Astrocyte (in vitro differentiated cells and primary cell): ENCODE data around the gene DENND2A. TPM values are rescaled to one million over a fixed set of nuclear protein-coding genes. Genes with fewer than 3 reads are reported as not detected.

Source experiments
- DNase-seq: peaks from one replicate; pipeline ENCODE4 v3.0.0-alpha.2; 2010; ENCODE audit warnings: low read depth
- FAIRE-seq: peaks from 2 replicates; lab custom pipeline; 2011; peaks lifted over from hg19 to GRCh38; lab: Jason Lieb, UNC
- H2AFZ ChIP-seq: 2 replicates; pipeline ENCODE4 v1.6.0; 2012; ENCODE audit warnings: low read depth, low read length, inconsistent platforms
- H3K27ac ChIP-seq: 2 replicates; pipeline ENCODE4 v1.5.1; 2011; ENCODE audit warnings: low read depth, low read length, inconsistent platforms
- H3K27me3 ChIP-seq: 2 replicates; pipeline ENCODE4 v1.6.0; 2011; ENCODE audit warnings: low read length, inconsistent platforms; ENCODE audit not compliant: insufficient read depth
- H3K36me3 ChIP-seq: 2 replicates; pipeline ENCODE4 v1.5.1; 2011; ENCODE audit warnings: low read length, inconsistent platforms; ENCODE audit not compliant: insufficient read depth
- H3K4me1 ChIP-seq: 2 replicates; pipeline ENCODE4 v1.5.1; 2011; ENCODE audit warnings: low read length, inconsistent platforms; ENCODE audit not compliant: insufficient read depth
- H3K4me2 ChIP-seq: 2 replicates; pipeline ENCODE4 v1.6.0; 2012; ENCODE audit warnings: low read length, inconsistent platforms
- H3K4me3 ChIP-seq: 2 replicates; pipeline ENCODE4 v1.5.1; 2011; ENCODE audit warnings: low read depth, mild to moderate bottlenecking, low read length, inconsistent platforms; ENCODE audit not compliant: insufficient read depth
- H3K79me2 ChIP-seq: 2 replicates; pipeline ENCODE4 v1.6.0; 2012; ENCODE audit warnings: mild to moderate bottlenecking, low read length, inconsistent platforms; ENCODE audit not compliant: insufficient read depth
- H3K9ac ChIP-seq: 2 replicates; pipeline ENCODE4 v1.6.0; 2012; ENCODE audit warnings: mild to moderate bottlenecking, low read length, inconsistent platforms
- H3K9me3 ChIP-seq: 2 replicates; pipeline ENCODE4 v1.5.1; 2012; ENCODE audit warnings: low read depth, mild to moderate bottlenecking, low read length, inconsistent platforms; ENCODE audit not compliant: insufficient read depth
- H4K20me1 ChIP-seq: 2 replicates; pipeline ENCODE4 v1.6.0; 2012; ENCODE audit warnings: low read length, inconsistent platforms; ENCODE audit not compliant: insufficient read depth
- H3K27ac Mint-ChIP-seq: one replicate; pipeline ENCODE4 v1.8.0; 2021; ENCODE audit warnings: mild to moderate bottlenecking, mixed read lengths; ENCODE audit not compliant: unreplicated experiment
- H3K27me3 Mint-ChIP-seq: one replicate; pipeline ENCODE4 v1.8.0; 2021; ENCODE audit warnings: low read depth, mixed read lengths; ENCODE audit not compliant: unreplicated experiment
- H3K36me3 Mint-ChIP-seq: one replicate; pipeline ENCODE4 v1.8.0; 2021; ENCODE audit warnings: low read depth, mixed read lengths; ENCODE audit not compliant: unreplicated experiment
- H3K4me1 Mint-ChIP-seq: one replicate; pipeline ENCODE4 v1.8.0; 2021; ENCODE audit warnings: low read depth, mixed read lengths; ENCODE audit not compliant: unreplicated experiment
- H3K4me3 Mint-ChIP-seq: one replicate; pipeline ENCODE4 v1.8.0; 2021; ENCODE audit warnings: mild to moderate bottlenecking, moderate library complexity, mixed read lengths; ENCODE audit not compliant: unreplicated experiment
- H3K9me3 Mint-ChIP-seq: one replicate; pipeline ENCODE4 v1.8.0; 2021; ENCODE audit warnings: mild to moderate bottlenecking, mixed read lengths; ENCODE audit not compliant: unreplicated experiment
- EZH2 ChIP-seq: IDR thresholded peaks from 2 replicates; pipeline ENCODE4 v1.6.1; 2012; ENCODE audit warnings: mild to moderate bottlenecking, low read length, inconsistent platforms; ENCODE audit not compliant: insufficient read depth
- total RNA-seq: library from RNA; stranded (reverse); gene quantifications from 2 replicates; pipeline ENCODE4 v1.2.1, GENCODE V29; 2021
- TF ChIP-seq, protein P1 (sequence below): IDR thresholded peaks from 2 replicates; pipeline ENCODE4 v1.5.1; 2011; ENCODE audit warnings: low read depth, mild to moderate bottlenecking, inconsistent platforms, low read length, moderate library complexity; ENCODE audit not compliant: insufficient read depth

Gene DENND2A
- total RNA-seq, 1 donor from 2014 or later, result 42.1 TPM

- Mint-ChIP-seq H3K27me3 (peaks cover 15% of the 10 kb centered on the region), H3K36me3 (no peaks in the 10 kb centered on the region), H3K4me1 (peaks cover 6% of the 10 kb centered on the region), H3K9me3 (peaks cover 1% of the 10 kb centered on the region), H3K27ac (no peak overlapping the region), H3K4me3 (no peak overlapping the region)
- no peak overlapping the region for H3K4me2 ChIP-seq
- H2AFZ ChIP-seq, result no peak overlapping the region
- DNase-seq, result no peak
- H3K36me3 ChIP-seq, result no peaks in the 10 kb centered on the region
- no peak for TF ChIP-seq EZH2
- TF ChIP-seq, protein P1, sequence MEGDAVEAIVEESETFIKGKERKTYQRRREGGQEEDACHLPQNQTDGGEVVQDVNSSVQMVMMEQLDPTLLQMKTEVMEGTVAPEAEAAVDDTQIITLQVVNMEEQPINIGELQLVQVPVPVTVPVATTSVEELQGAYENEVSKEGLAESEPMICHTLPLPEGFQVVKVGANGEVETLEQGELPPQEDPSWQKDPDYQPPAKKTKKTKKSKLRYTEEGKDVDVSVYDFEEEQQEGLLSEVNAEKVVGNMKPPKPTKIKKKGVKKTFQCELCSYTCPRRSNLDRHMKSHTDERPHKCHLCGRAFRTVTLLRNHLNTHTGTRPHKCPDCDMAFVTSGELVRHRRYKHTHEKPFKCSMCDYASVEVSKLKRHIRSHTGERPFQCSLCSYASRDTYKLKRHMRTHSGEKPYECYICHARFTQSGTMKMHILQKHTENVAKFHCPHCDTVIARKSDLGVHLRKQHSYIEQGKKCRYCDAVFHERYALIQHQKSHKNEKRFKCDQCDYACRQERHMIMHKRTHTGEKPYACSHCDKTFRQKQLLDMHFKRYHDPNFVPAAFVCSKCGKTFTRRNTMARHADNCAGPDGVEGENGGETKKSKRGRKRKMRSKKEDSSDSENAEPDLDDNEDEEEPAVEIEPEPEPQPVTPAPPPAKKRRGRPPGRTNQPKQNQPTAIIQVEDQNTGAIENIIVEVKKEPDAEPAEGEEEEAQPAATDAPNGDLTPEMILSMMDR, result no peak
- H3K27ac ChIP-seq, result no peak overlapping the region
- H3K79me2 ChIP-seq, result no peaks in the 10 kb centered on the region
- H4K20me1 ChIP-seq, result no peaks in the 10 kb centered on the region
- H3K27me3 ChIP-seq, result peaks cover 4% of the 10 kb centered on the region
- H3K4me3 ChIP-seq, result no peak overlapping the region
- FAIRE-seq, result no peak
- no peak overlapping the region for H3K9ac ChIP-seq
- no peaks in the 10 kb centered on the region for H3K4me1 ChIP-seq
- H3K9me3 ChIP-seq, result no peaks in the 10 kb centered on the region
Measured at GRCh38 chr7:140661124-140661523, 20.5 kb upstream of the DENND2A start.

GRCh38 chr7:140659856-140660255 is 19.2 kb upstream of the DENND2A start:
- no peaks in the 10 kb centered on the region for H3K79me2 ChIP-seq
- peak; percentile 12 for DNase-seq
- TF ChIP-seq, protein P1, result no peak
- no peak for TF ChIP-seq EZH2
- H3K9ac ChIP-seq, result no peak overlapping the region
- no peak overlapping the region for H2AFZ ChIP-seq
- H3K27ac Mint-ChIP-seq, result no peak overlapping the region
- FAIRE-seq, result no peak
- H3K36me3 Mint-ChIP-seq, result no peaks in the 10 kb centered on the region
- H3K9me3 Mint-ChIP-seq, result peaks cover 1% of the 10 kb centered on the region
- no peak overlapping the region for H3K4me3 ChIP-seq
- H3K27me3 Mint-ChIP-seq, result peaks cover 18% of the 10 kb centered on the region
- H3K27ac ChIP-seq, result no peak overlapping the region
- H3K36me3 ChIP-seq, result no peaks in the 10 kb centered on the region
- no peaks in the 10 kb centered on the region for H4K20me1 ChIP-seq
- H3K4me1 Mint-ChIP-seq, result peaks cover 12% of the 10 kb centered on the region
- no peak overlapping the region for H3K4me3 Mint-ChIP-seq
- H3K27me3 ChIP-seq, result peaks cover 4% of the 10 kb centered on the region
- no peak overlapping the region for H3K4me2 ChIP-seq
- H3K4me1 ChIP-seq, result no peaks in the 10 kb centered on the region
- H3K9me3 ChIP-seq, result no peaks in the 10 kb centered on the region

DNA sequence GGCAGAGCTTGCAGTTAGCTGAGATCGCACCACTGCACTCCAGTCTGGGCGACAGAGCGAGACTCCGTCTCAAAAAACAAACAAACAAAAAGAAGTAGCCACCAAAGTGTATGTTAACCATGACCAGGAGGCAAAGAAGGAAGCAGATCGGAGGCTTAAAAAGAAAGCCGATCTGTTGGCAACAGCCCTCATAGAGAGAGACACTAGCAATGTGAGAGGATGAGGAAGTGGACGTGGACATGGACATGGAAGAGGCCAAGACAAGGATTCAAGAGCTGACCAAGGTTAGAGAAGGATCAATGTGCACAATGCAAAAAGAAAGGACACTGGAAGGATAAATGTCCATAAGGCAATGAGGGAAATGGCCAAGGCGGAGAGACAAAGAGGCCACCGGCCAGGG is 17.3 kb upstream of the DENND2A start:
- H3K36me3 Mint-ChIP-seq, result no peaks in the 10 kb centered on the region
- H4K20me1 ChIP-seq, result no peaks in the 10 kb centered on the region
- H3K9me3 Mint-ChIP-seq, result peaks cover 1% of the 10 kb centered on the region
- H3K27me3 Mint-ChIP-seq, result peaks cover 15% of the 10 kb centered on the region
- no peaks in the 10 kb centered on the region for H3K4me1 ChIP-seq
- no peak overlapping the region for H3K4me2 ChIP-seq
- H2AFZ ChIP-seq, result no peak overlapping the region
- H3K9me3 ChIP-seq, result no peaks in the 10 kb centered on the region
- no peaks in the 10 kb centered on the region for H3K79me2 ChIP-seq
- H3K27me3 ChIP-seq, result peaks cover 4% of the 10 kb centered on the region
- no peak for DNase-seq
- H3K9ac ChIP-seq, result no peak overlapping the region
- H3K27ac Mint-ChIP-seq, result no peak overlapping the region
- H3K4me1 Mint-ChIP-seq, result peaks cover 17% of the 10 kb centered on the region
- no peak overlapping the region for H3K4me3 ChIP-seq
- TF ChIP-seq, protein P1, result no peak
- TF ChIP-seq EZH2, result no peak
- no peak overlapping the region for H3K27ac ChIP-seq
- H3K36me3 ChIP-seq, result no peaks in the 10 kb centered on the region
- no peak overlapping the region for H3K4me3 Mint-ChIP-seq
- FAIRE-seq, result no peak
